Astrocyte of the spinal cord (primary cell): ENCODE data around the gene PLCL1.

Source experiments
- DNase-seq: peaks from one replicate; pipeline ENCODE4 v3.0.0; 2011; ENCODE audit warnings: low read depth, low spot score
- H3K4me3 ChIP-seq: 2 replicates; pipeline ENCODE4 v1.5.1; 2011; ENCODE audit warnings: low read depth, mild to moderate bottlenecking, low read length, moderate library complexity
- CTCF ChIP-seq: IDR thresholded peaks from 2 replicates; pipeline ENCODE4 v1.5.1; 2012; ENCODE audit warnings: low read depth, mild to moderate bottlenecking, low read length, inconsistent platforms
- in situ Hi-C: cut with HindIII; loops from 2 replicates; pipeline ENCODE4 v1.10.0; 2017; ENCODE audit warnings: low sequenced_read_pairs

The PLCL1 gene

GRCh38 chr2:198044777-198045176 is 240.4 kb downstream of the PLCL1 start:
- no peak for TF ChIP-seq CTCF
- in situ Hi-C loops, result no loop called here

GRCh38 chr2:198045227-198045626 is 240.8 kb downstream of the PLCL1 start:
- DNase-seq, result no peak
- in situ Hi-C loops, result no loop called here
- no peak for TF ChIP-seq CTCF
- H3K4me3 ChIP-seq, result no peak overlapping the region

More at GRCh38 chr2:198044777-198045176, 240.4 kb downstream of the PLCL1 start:
- no peak overlapping the region for H3K4me3 ChIP-seq
- no peak for DNase-seq

- in situ Hi-C loops, result no loop called here
- no peak for DNase-seq
- no peak for TF ChIP-seq CTCF
- no peak overlapping the region for H3K4me3 ChIP-seq
Observed at GRCh38 chr2:198052741-198053140, 248.3 kb downstream of the PLCL1 start.

- no peak for DNase-seq
- in situ Hi-C loops, result no loop called here
- no peak for TF ChIP-seq CTCF
- H3K4me3 ChIP-seq, result no peak overlapping the region
Observed at GRCh38 chr2:198053148-198053547, 248.8 kb downstream of the PLCL1 start.

GRCh38 chr2:198053776-198054175 is 249.4 kb downstream of the PLCL1 start:
- H3K4me3 ChIP-seq, result no peak overlapping the region
- in situ Hi-C loops, result no loop called here
- DNase-seq, result no peak
- no peak for TF ChIP-seq CTCF

GRCh38 chr2:198054299-198054698 is 249.9 kb downstream of the PLCL1 start:
- no peak overlapping the region for H3K4me3 ChIP-seq
- in situ Hi-C loops, result no loop called here
- DNase-seq, result peak; percentile 47
- peak; percentile 64 for TF ChIP-seq CTCF

GRCh38 chr2:198055716-198056115 is 251.3 kb downstream of the PLCL1 start:
- no peak overlapping the region for H3K4me3 ChIP-seq
- TF ChIP-seq CTCF, result no peak
- no peak for DNase-seq
- in situ Hi-C loops, result no loop called here
